Measurements from ENCODE around the gene CES1. TPM values are rescaled to one million over a fixed set of nuclear protein-coding genes. Genes with fewer than 3 reads are reported as not detected.
"Not testable (repeated sequence)": the region's sequence is repeated elsewhere in the genome, so short reads cannot be mapped to it uniquely, and the experiment has no call there.

Gene CES1
- total RNA-seq (2014; rRNA removed; shearing (Covaris generic); ENCODE audit: low replicate concordance): 0.56 TPM in 1 of 2 replicates, not detected in the other

- Histone ChIP-seq H3K4me3 (no peak within 1 kb of the TSS), H3K27me3 (peaks cover 10% of the 10 kb centered on the region), H3K9me3 (no peaks in the 10 kb centered on the region), H3K36me3 (no peaks in the 10 kb centered on the region)
- no peak for DNase-seq
These were observed at the start of gene CES1 for GRCh38 chr16:55832773-55833691. CES1 (minus strand) TSS chr16:55833096; CDS start chr16:55833055, 41 bp downstream.

- no peaks in the 10 kb centered on the region for H3K36me3 ChIP-seq
- no peaks in the 10 kb centered on the region for H3K9me3 ChIP-seq
- DNase-seq: peak; percentile 13
- no peak overlapping the region for H3K4me3 ChIP-seq
- H3K27me3 ChIP-seq: peaks cover 14% of the 10 kb centered on the region
These were observed 44.0 kb upstream of the CES1 start for GRCh38 chr16:55876854-55877253.

GRCh38 chr16:55875273-55875672, 42.4 kb upstream of the CES1 start, which contains the start of gene CES5A:
CES5A (minus strand) TSS chr16:55875373; CDS start chr16:55875221, 152 bp downstream.
- Histone ChIP-seq H3K27me3 (peaks cover 19% of the 10 kb centered on the region; the same call in 1 of the 2 replicates), H3K9me3 (no peaks in the 10 kb centered on the region), H3K36me3 (no peaks in the 10 kb centered on the region), H3K4me3 (no peak within 1 kb of the TSS)
- no peak for DNase-seq

- H3K27me3 ChIP-seq: peaks cover 22% of the 10 kb centered on the region; the same call in 1 of the 2 replicates
- no peaks in the 10 kb centered on the region for H3K36me3 ChIP-seq
- H3K4me3 ChIP-seq: no peak overlapping the region
- H3K9me3 ChIP-seq: no peaks in the 10 kb centered on the region
- DNase-seq: no peak
These were observed 40.2 kb upstream of the CES1 start for GRCh38 chr16:55873122-55873521.

- DNase-seq: no peak
- H3K4me3 ChIP-seq: no peak overlapping the region
- H3K36me3 ChIP-seq: no peaks in the 10 kb centered on the region
- H3K9me3 ChIP-seq: no peaks in the 10 kb centered on the region
- peaks cover 16% of the 10 kb centered on the region; the same call in 1 of the 2 replicates for H3K27me3 ChIP-seq
These were observed 39.2 kb upstream of the CES1 start for GRCh38 chr16:55872130-55872529.

- H3K4me3 ChIP-seq: no peak overlapping the region
- H3K36me3 ChIP-seq: no peaks in the 10 kb centered on the region
- no peak for DNase-seq
- H3K27me3 ChIP-seq: peaks cover 14% of the 10 kb centered on the region; the same call in 1 of the 2 replicates
- no peaks in the 10 kb centered on the region for H3K9me3 ChIP-seq
These were observed 38.6 kb upstream of the CES1 start for GRCh38 chr16:55871411-55872038.

- Histone ChIP-seq H3K36me3 (no peaks in the 10 kb centered on the region), H3K9me3 (no peaks in the 10 kb centered on the region), H3K27me3 (peaks cover 14% of the 10 kb centered on the region), H3K4me3 (no peak overlapping the region)
- no peak for DNase-seq
These were observed 36.1 kb upstream of the CES1 start for GRCh38 chr16:55868980-55869379.

GRCh38 chr16:55868137-55868536, 35.2 kb upstream of the CES1 start:
- H3K9me3 ChIP-seq: no peaks in the 10 kb centered on the region
- no peak overlapping the region for H3K4me3 ChIP-seq
- peaks cover 14% of the 10 kb centered on the region for H3K27me3 ChIP-seq
- DNase-seq: no peak
- no peaks in the 10 kb centered on the region for H3K36me3 ChIP-seq

- Histone ChIP-seq H3K9me3 (no peaks in the 10 kb centered on the region), H3K4me3 (no peak overlapping the region), H3K36me3 (no peaks in the 10 kb centered on the region), H3K27me3 (peaks cover 16% of the 10 kb centered on the region)
- DNase-seq: no peak
These were observed 28.4 kb upstream of the CES1 start for GRCh38 chr16:55861288-55861687.

- not testable (repeated sequence) for DNase-seq, H3K4me3 ChIP-seq, H3K36me3 ChIP-seq, H3K9me3 ChIP-seq
- H3K27me3 ChIP-seq: peaks cover 16% of the 10 kb centered on the region
These were observed 24.8 kb upstream of the CES1 start for GRCh38 chr16:55857650-55858049.

- Histone ChIP-seq H3K9me3 (no peaks in the 10 kb centered on the region), H3K4me3 (no peak overlapping the region)
These were observed 24.1 kb upstream of the CES1 start for GRCh38 chr16:55856950-55857349.

GRCh38 chr16:55853114-55853513, 20.2 kb upstream of the CES1 start:
- Histone ChIP-seq H3K4me3 (no peak overlapping the region), H3K9me3 (no peaks in the 10 kb centered on the region), H3K36me3 (no peaks in the 10 kb centered on the region), H3K27me3 (peaks cover 48% of the 10 kb centered on the region)
- DNase-seq: peak; percentile 53

More at GRCh38 chr16:55856950-55857349, 24.1 kb upstream of the CES1 start:
- no peak for DNase-seq
- H3K27me3 ChIP-seq: peaks cover 20% of the 10 kb centered on the region
- no peaks in the 10 kb centered on the region for H3K36me3 ChIP-seq

GRCh38 chr16:55849536-55849935, 16.6 kb upstream of the CES1 start:
- Histone ChIP-seq H3K4me3 (no peak overlapping the region), H3K36me3 (no peaks in the 10 kb centered on the region), H3K27me3 (peaks cover 57% of the 10 kb centered on the region), H3K9me3 (no peaks in the 10 kb centered on the region)
- DNase-seq: no peak

GRCh38 chr16:55846598-55847346, 13.9 kb upstream of the CES1 start:
- Histone ChIP-seq H3K36me3 (no peaks in the 10 kb centered on the region), H3K27me3 (peaks cover 51% of the 10 kb centered on the region), H3K4me3 (no peak overlapping the region), H3K9me3 (no peaks in the 10 kb centered on the region)
- DNase-seq: no peak

GRCh38 chr16:55843105-55843395, 10.2 kb upstream of the CES1 start:
- no peak for DNase-seq

GRCh38 chr16:55842369-55843104, 9.6 kb upstream of the CES1 start:
- H3K36me3 ChIP-seq: no peaks in the 10 kb centered on the region
- no peak overlapping the region for H3K4me3 ChIP-seq
- no peaks in the 10 kb centered on the region for H3K9me3 ChIP-seq
- peaks cover 16% of the 10 kb centered on the region; the same call in 1 of the 2 replicates for H3K27me3 ChIP-seq
- DNase-seq: no peak

More at GRCh38 chr16:55843105-55843395, 10.2 kb upstream of the CES1 start:
- no peaks in the 10 kb centered on the region for H3K36me3 ChIP-seq
- H3K9me3 ChIP-seq: no peaks in the 10 kb centered on the region
- no peak overlapping the region for H3K4me3 ChIP-seq
- peaks cover 18% of the 10 kb centered on the region; the same call in 1 of the 2 replicates for H3K27me3 ChIP-seq

All from MG63 (cell line).